ENCODE results near the gene SEMA4C. TPM values are rescaled to one million over a fixed set of nuclear protein-coding genes. Genes with fewer than 3 reads are reported as not detected.

Gene SEMA4C
- total RNA-seq, 2 experiments from 2014 or later, result 55.8 to 56.8 TPM

GRCh38 chr2:96877631-96878092 is 7.8 kb upstream of the SEMA4C start:
- ChIA-PET CTCF (no interaction called here), POLR2A (no interaction called here)
- no peak overlapping the region for H3K4me3 Mint-ChIP-seq
- H3K27ac Mint-ChIP-seq, result no peak overlapping the region
- intact Hi-C loops (cut with DNase I, micrococcal nuclease), result no loop called here
- Histone ChIP-seq H3K27me3 (ENCODE audit: control insufficient read depth in 1 of 2, insufficient read depth in 2 of 2, low read length in 2 of 2) (no peaks in the 10 kb centered on the region), H3K4me3 (ENCODE audit: low read length) (no peak overlapping the region), H3K27ac (ENCODE audit: low read depth in 1 of 2, low read length in 2 of 2) (no peak overlapping the region), H3K9me3 (ENCODE audit: control insufficient read depth in 1 of 2, insufficient read depth in 1 of 2, low read length in 2 of 2) (no peaks in the 10 kb centered on the region), H3K4me1 (ENCODE audit: insufficient read depth, low read length) (peaks cover 19% of the 10 kb centered on the region), H3K36me3 (ENCODE audit: insufficient read depth, low read length) (no peaks in the 10 kb centered on the region)
- no peak for DNase-seq
- no peaks in the 10 kb centered on the region for H3K9me3 Mint-ChIP-seq
- H3K36me3 Mint-ChIP-seq (ENCODE audit: low read depth), result no peaks in the 10 kb centered on the region
- H3K4me1 Mint-ChIP-seq (ENCODE audit: low read depth), result peaks cover 31% of the 10 kb centered on the region
- no peak for ATAC-seq (ENCODE audit: poor library complexity)
- no peaks in the 10 kb centered on the region for H3K27me3 Mint-ChIP-seq
- no peak for TF ChIP-seq CTCF (IDR thresholded peaks at IDR 0.05)

- Histone ChIP-seq H3K9me3 (ENCODE audit: control insufficient read depth in 1 of 2, insufficient read depth in 1 of 2, low read length in 2 of 2) (no peaks in the 10 kb centered on the region), H3K4me1 (ENCODE audit: insufficient read depth, low read length) (peaks cover 20% of the 10 kb centered on the region), H3K4me3 (ENCODE audit: low read length) (no peak overlapping the region), H3K27ac (ENCODE audit: low read depth in 1 of 2, low read length in 2 of 2) (no peak overlapping the region), H3K36me3 (ENCODE audit: insufficient read depth, low read length) (no peaks in the 10 kb centered on the region), H3K27me3 (ENCODE audit: control insufficient read depth in 1 of 2, insufficient read depth in 2 of 2, low read length in 2 of 2) (no peaks in the 10 kb centered on the region)
- ChIA-PET CTCF (interaction anchor here (0.7 kb wide), 1 partner anchor 9 kb away, joined by 3 read pairs; no protein-coding TSS in a partner anchor), POLR2A (no interaction called here)
- TF ChIP-seq CTCF (IDR thresholded peaks at IDR 0.05), result no peak
- intact Hi-C loops (cut with DNase I, micrococcal nuclease), result no loop called here
- no peaks in the 10 kb centered on the region for H3K27me3 Mint-ChIP-seq
- no peak for ATAC-seq (ENCODE audit: poor library complexity)
- DNase-seq, result no peak
- no peaks in the 10 kb centered on the region for H3K9me3 Mint-ChIP-seq
- no peak overlapping the region for H3K27ac Mint-ChIP-seq
- H3K4me1 Mint-ChIP-seq (ENCODE audit: low read depth), result peaks cover 32% of the 10 kb centered on the region
- H3K36me3 Mint-ChIP-seq (ENCODE audit: low read depth), result no peaks in the 10 kb centered on the region
- no peak overlapping the region for H3K4me3 Mint-ChIP-seq
Observed at GRCh38 chr2:96877042-96877451, 7.2 kb upstream of the SEMA4C start.

- POLR2A ChIA-PET, result interaction anchor here (1.3 kb wide), 1 partner anchor 10 kb away, joined by 3 read pairs; no protein-coding TSS in a partner anchor
Observed at GRCh38 chr2:96876269-96877041, 6.6 kb upstream of the SEMA4C start.

More at GRCh38 chr2:96876269-96877041, 6.6 kb upstream of the SEMA4C start:
- CTCF ChIA-PET, result interaction anchor here (0.7 kb wide), 1 partner anchor 10 kb away, joined by 3 read pairs; no protein-coding TSS in a partner anchor
- Mint-ChIP-seq H3K4me1 (ENCODE audit: low read depth) (peaks cover 33% of the 10 kb centered on the region), H3K27ac (no peak overlapping the region), H3K4me3 (no peak overlapping the region), H3K36me3 (ENCODE audit: low read depth) (no peaks in the 10 kb centered on the region), H3K9me3 (no peaks in the 10 kb centered on the region), H3K27me3 (no peaks in the 10 kb centered on the region)
- Histone ChIP-seq H3K9me3 (ENCODE audit: control insufficient read depth in 1 of 2, insufficient read depth in 1 of 2, low read length in 2 of 2) (no peaks in the 10 kb centered on the region), H3K4me3 (ENCODE audit: low read length) (no peak overlapping the region), H3K36me3 (ENCODE audit: insufficient read depth, low read length) (no peaks in the 10 kb centered on the region), H3K27ac (ENCODE audit: low read depth in 1 of 2, low read length in 2 of 2) (no peak overlapping the region), H3K4me1 (ENCODE audit: insufficient read depth, low read length) (peaks cover 20% of the 10 kb centered on the region), H3K27me3 (ENCODE audit: control insufficient read depth in 1 of 2, insufficient read depth in 2 of 2, low read length in 2 of 2) (no peaks in the 10 kb centered on the region)
- intact Hi-C loops (cut with DNase I, micrococcal nuclease), result no loop called here
- ATAC-seq (ENCODE audit: poor library complexity) (no peak), DNase-seq (no peak)
- TF ChIP-seq CTCF (IDR thresholded peaks at IDR 0.05), result no peak

All from CD4-positive, alpha-beta T cell (primary cell).